Lung microvascular endothelial cell (primary cell): ENCODE measurements around the gene HNRNPCL2. TPM values are rescaled to one million over a fixed set of nuclear protein-coding genes. Genes with fewer than 3 reads are reported as not detected.
"Not testable (repeated sequence)": the region's sequence is repeated elsewhere in the genome, so short reads cannot be mapped to it uniquely, and the experiment has no call there.

Experiments used
- DNase-seq, 2 donors: peaks; one replicate each; pipeline versions ENCODE4 v3.0.0 to v3.0.0-alpha.2; 2010; ENCODE audit warnings: low read depth in 2 of 2
- total RNA-seq: library from RNA; depleted of rRNA; stranded (reverse); fragments of >200 nt; gene quantifications from 2 replicates; pipeline ENCODE4 v1.2.1, GENCODE V29; 2014

The HNRNPCL2 gene
- not detected in 2 replicates for total RNA-seq

GRCh38 chr1:13116754-13117153 is at the start of gene HNRNPCL2:
Gene HNRNPCL2, minus strand, starts transcription at chr1:13116854. Its CDS starts 454 bp downstream, at chr1:13116400.
- DNase-seq = not testable (repeated sequence)

GRCh38 chr1:13165531-13165930 is 48.9 kb upstream of the HNRNPCL2 start, which contains the start of gene HNRNPCL4:
Gene HNRNPCL4, minus strand, starts transcription at chr1:13165631. Its CDS starts 164 bp downstream, at chr1:13165467.
- not testable (repeated sequence) for DNase-seq

GRCh38 chr1:13155909-13156308 is 39.3 kb upstream of the HNRNPCL2 start, which contains the start of gene PRAMEF26:
Gene PRAMEF26, minus strand, starts transcription at chr1:13156009. Its CDS starts 2,914 bp downstream, at chr1:13153095.
- DNase-seq = not testable (repeated sequence)

- DNase-seq = not testable (repeated sequence)
These were observed 46.2 kb downstream of the HNRNPCL2 start, which contains the start of gene PRAMEF25 for GRCh38 chr1:13070474-13070873. Gene PRAMEF25, plus strand, starts transcription at chr1:13070774. Its CDS starts 2,920 bp downstream, at chr1:13073694.

Other genes starting within 250 kb of the HNRNPCL2 start
- gene PRAMEF4, start 230.7 kb downstream of the HNRNPCL2 start, total RNA-seq = not detected in 2 replicates
- gene PRAMEF10, start 218.6 kb downstream of the HNRNPCL2 start, total RNA-seq = not detected in 2 replicates
- gene PRAMEF7, start 200.2 kb downstream of the HNRNPCL2 start, total RNA-seq = not detected in 2 replicates
- not detected in 2 replicates for gene PRAMEF6, start 169.3 kb downstream of the HNRNPCL2 start, total RNA-seq
- not detected in 2 replicates for gene PRAMEF27, start 60.3 kb downstream of the HNRNPCL2 start, total RNA-seq
- not detected in 2 replicates for gene HNRNPCL3, start 56.1 kb downstream of the HNRNPCL2 start, total RNA-seq
- gene PRAMEF25, start 46.1 kb downstream of the HNRNPCL2 start, total RNA-seq = not detected in 2 replicates
- gene PRAMEF26, start 39.2 kb upstream of the HNRNPCL2 start, total RNA-seq = not detected in 2 replicates
- gene HNRNPCL4, start 48.8 kb upstream of the HNRNPCL2 start, total RNA-seq = not detected in 2 replicates
- not detected in 2 replicates for gene PRAMEF9, start 55.0 kb upstream of the HNRNPCL2 start, total RNA-seq
- not detected in 2 replicates for gene PRAMEF13, start 84.6 kb upstream of the HNRNPCL2 start, total RNA-seq
- not detected in 2 replicates for gene PRAMEF18, start 109.3 kb upstream of the HNRNPCL2 start, total RNA-seq
- not detected in 2 replicates for gene PRAMEF5, start 137.3 kb upstream of the HNRNPCL2 start, total RNA-seq
- not detected in 2 replicates for gene PRAMEF8, start 168.3 kb upstream of the HNRNPCL2 start, total RNA-seq
- not detected in 2 replicates for gene PRAMEF33, start 186.7 kb upstream of the HNRNPCL2 start, total RNA-seq
- not detected in 2 replicates for gene PRAMEF15, start 198.7 kb upstream of the HNRNPCL2 start, total RNA-seq
- gene PRAMEF14, start 230.3 kb upstream of the HNRNPCL2 start, total RNA-seq = not detected in 2 replicates